Endothelial cell of umbilical vein (primary cell): ENCODE measurements around the gene FABP2. TPM values are rescaled to one million over a fixed set of nuclear protein-coding genes. Genes with fewer than 3 reads are reported as not detected.

Experiments used
- polyA plus RNA-seq, 4 experiments: library from polyadenylated mRNA; depleted of rRNA in 3 of 4; stranded (reverse) in 3 of 4; unstranded in 1 of 4; fragments of >200 nt; gene quantifications; 2 replicates each; pipeline versions ENCODE4 v1.2.1 to v1.2.3, GENCODE V29; 2011 to 2012; ENCODE audit warnings: missing spikeins in 1 of 4
- small RNA-seq: library from RNA; depleted of rRNA; stranded (forward); fragments of <200 nt; gene quantifications from one replicate; pipeline ENCODE3, GENCODE V24; 2012; ENCODE audit warnings: low replicate concordance, low read depth; ENCODE audit not compliant: insufficient read depth, insufficient read length
- total RNA-seq: library from RNA; stranded (reverse); gene quantifications from 2 replicates; pipeline ENCODE4 v1.2.3, GENCODE V29; 2021

The FABP2 gene
- total and polyA plus RNA-seq, 2 donors (not counting 3 experiments of a cell fraction or from before 2014, with no cell fraction given) = not detected

Small RNAs within 50 kb of the gene (small RNA-seq; reads per million reads assigned to genes)
- not detected for gene RNU4-33P

Other genes starting within 250 kb of the FABP2 start
- gene MYOZ2, start 186.3 kb downstream of the FABP2 start, total RNA-seq = 0.13 and 0.60 TPM in 2 replicates
- gene MYOZ2, start 186.3 kb downstream of the FABP2 start, polyA plus RNA-seq = 0.11 and 0.22 TPM in 2 replicates
- gene USP53, start 109.4 kb downstream of the FABP2 start, total RNA-seq = 22.8 and 28.3 TPM in 2 replicates
- gene USP53, start 109.4 kb downstream of the FABP2 start, polyA plus RNA-seq = 5.9 and 7.8 TPM in 2 replicates